ENCODE results near the gene GMDS. TPM values are rescaled to one million over a fixed set of nuclear protein-coding genes. Genes with fewer than 3 reads are reported as not detected.
A peak's percentile ranks its signal among the peaks of the same experiment; 100 is the strongest.

The GMDS gene
- total and polyA plus RNA-seq, 2 of the 4 experiments (the other 2 are of a cell fraction) = 7.3 to 21.9 TPM

GRCh38 chr6:1952740-1953360, 292.6 kb downstream of the GMDS start:
- ChIA-PET POLR2A (ENCODE audit: unreplicated experiment) (no interaction called here), CTCF (interaction anchor here (0.7 to 1.3 kb wide), 2 partner anchors 9 to 307 kb away, joined by 3 read pairs; no protein-coding TSS in a partner anchor)
- Histone ChIP-seq H3K9me3 (ENCODE audit: control insufficient read depth, insufficient read depth, low read length) (no peaks in the 10 kb centered on the region), H3K4me3 (ENCODE audit: insufficient read depth, low read depth, low read length) (peak overlapping the region; percentile 1; the same call in 1 of the 2 replicates), H4K8ac (ENCODE audit: low read depth in 2 of 2, low read length in 2 of 2) (peak overlapping the region; percentile 24 to 89; a peak in 3 of 4 replicates), H3K4ac (ENCODE audit: low read depth, low read length) (peak overlapping the region; percentile 86), H3K27me3 (ENCODE audit: control insufficient read depth, insufficient read depth, low read length) (no peaks in the 10 kb centered on the region), H3K36me3 (ENCODE audit: control insufficient read depth, insufficient read depth, low read length) (no peaks in the 10 kb centered on the region), H2AK5ac (ENCODE audit: low read depth, low read length) (peak overlapping the region; percentile 84; the same call in 1 of the 2 replicates), H3K23ac (ENCODE audit: low read depth, low read length) (peak overlapping the region; percentile 77), H2BK15ac (ENCODE audit: low read depth, low read length) (peak overlapping the region; percentile 46; the same call in 1 of the 3 replicates), H3K9ac (ENCODE audit: low read depth, low read length) (peak overlapping the region; percentile 46), H2BK120ac (ENCODE audit: low read depth, low read length) (peak overlapping the region; percentile 92), H3K79me1 (ENCODE audit: low read depth in 1 of 2, low read length in 2 of 2) (no peaks in the 10 kb centered on the region), H2AFZ (replicated peaks; ENCODE audit: low read length, poor library complexity) (peak overlapping the region; percentile 88), H3K9me1 (ENCODE audit: insufficient read depth, low read length) (peaks cover 2% of the 10 kb centered on the region), H4K20me1 (ENCODE audit: insufficient read depth, low read length) (no peaks in the 10 kb centered on the region), H2BK20ac (ENCODE audit: low read depth, low read length) (peak overlapping the region; percentile 94), H2AK9ac (replicated peaks; ENCODE audit: low read depth, low read length, poor library complexity) (no peak overlapping the region), H3K18ac (ENCODE audit: low read depth, low read length) (peak overlapping the region; percentile 89), H3K27ac (ENCODE audit: insufficient read depth, low read length) (peak overlapping the region; percentile 84), H3K56ac (ENCODE audit: extremely low read depth, insufficient read depth, low read length) (peak overlapping the region; percentile 50), H3K14ac (replicated peaks; ENCODE audit: low read depth, low read length) (peak overlapping the region; percentile 73), H3K4me1 (ENCODE audit: control insufficient read depth, insufficient read depth, low read length) (peaks cover 2% of the 10 kb centered on the region; the same call in 1 of the 2 replicates), H2BK5ac (ENCODE audit: low read depth, low read length, poor library complexity, severe bottlenecking) (peak overlapping the region; percentile 96), H4K5ac (ENCODE audit: low read depth, low read length) (peak overlapping the region; percentile 58; the same call in 1 of the 2 replicates), H3K4me2 (ENCODE audit: low read depth, low read length) (peak overlapping the region; percentile 74), H4K91ac (ENCODE audit: insufficient read depth, low read depth, low read length) (peak overlapping the region; percentile 69; the same call in 1 of the 2 replicates)
- peak; percentile 100 for DNase-seq
- in situ Hi-C loops (cut with MboI; ENCODE audit: low sequenced_read_pairs) = no loop called here
- intact Hi-C loops (cut with micrococcal nuclease) = loop anchor here (5.0 kb wide), 1 partner anchor 341 kb away; no protein-coding TSS in a partner anchor
- dilution Hi-C loops (cut with HindIII; ENCODE audit: low sequenced_read_pairs, unreplicated experiment) = no loop called here
- WGBS, 2 experiments (ENCODE audit: extremely low coverage in 2 of 2, insufficient read length in 1 of 2) = no CpG with 5 or more reads among the region's 14 CpGs
- ATAC-seq (ENCODE audit: low read depth) = peak; percentile 98
- no TSS peak for BruUV-seq (replicated peaks)
- TF ChIP-seq SMC3 (IDR thresholded peaks at IDR 0.05; ENCODE audit: low read depth, low read length) (0 out of 2 replicates have a peak, but pooled peaks have one; percentile 30), BHLHE40 (IDR thresholded peaks at IDR 0.05; ENCODE audit: low read depth, low read length) (peak; percentile 98), CHD1 (IDR thresholded peaks at IDR 0.05; ENCODE audit: low read depth, low read length) (no peak), MXI1 (IDR thresholded peaks at IDR 0.05; ENCODE audit: borderline replicate concordance, low read depth, low read length) (peak; percentile 62; the same call in 1 of the 2 replicates), POLR2A (IDR thresholded peaks at IDR 0.05; ENCODE audit: low read depth, low read length) (no peak; the same call in none of the 2 replicates), MAZ (IDR thresholded peaks at IDR 0.05; ENCODE audit: borderline replicate concordance, low read depth, low read length) (no peak), CEBPB (IDR thresholded peaks at IDR 0.05; ENCODE audit: low read depth, low read length) (peak; percentile 90), RFX5 (IDR thresholded peaks at IDR 0.05; ENCODE audit: low read depth, low read length) (no peak), MAFK (IDR thresholded peaks at IDR 0.05; ENCODE audit: low read depth, low read length) (peak; percentile 1; the same call in 1 of the 2 replicates), RCOR1 (IDR thresholded peaks at IDR 0.05; ENCODE audit: insufficient replicate concordance, low read length) (no peak), RAD21 (IDR thresholded peaks at IDR 0.05; ENCODE audit: low read length) (peak; percentile 42), USF2 (IDR thresholded peaks at IDR 0.05; ENCODE audit: low read depth, low read length) (peak; percentile 56; the same call in 1 of the 2 replicates), FOS (IDR thresholded peaks at IDR 0.05; ENCODE audit: low read depth, low read length) (peak; percentile 98), NFE2L2 (IDR thresholded peaks at IDR 0.05; ENCODE audit: low read depth, low read length) (no peak)
- TF ChIP-seq, protein P1, sequence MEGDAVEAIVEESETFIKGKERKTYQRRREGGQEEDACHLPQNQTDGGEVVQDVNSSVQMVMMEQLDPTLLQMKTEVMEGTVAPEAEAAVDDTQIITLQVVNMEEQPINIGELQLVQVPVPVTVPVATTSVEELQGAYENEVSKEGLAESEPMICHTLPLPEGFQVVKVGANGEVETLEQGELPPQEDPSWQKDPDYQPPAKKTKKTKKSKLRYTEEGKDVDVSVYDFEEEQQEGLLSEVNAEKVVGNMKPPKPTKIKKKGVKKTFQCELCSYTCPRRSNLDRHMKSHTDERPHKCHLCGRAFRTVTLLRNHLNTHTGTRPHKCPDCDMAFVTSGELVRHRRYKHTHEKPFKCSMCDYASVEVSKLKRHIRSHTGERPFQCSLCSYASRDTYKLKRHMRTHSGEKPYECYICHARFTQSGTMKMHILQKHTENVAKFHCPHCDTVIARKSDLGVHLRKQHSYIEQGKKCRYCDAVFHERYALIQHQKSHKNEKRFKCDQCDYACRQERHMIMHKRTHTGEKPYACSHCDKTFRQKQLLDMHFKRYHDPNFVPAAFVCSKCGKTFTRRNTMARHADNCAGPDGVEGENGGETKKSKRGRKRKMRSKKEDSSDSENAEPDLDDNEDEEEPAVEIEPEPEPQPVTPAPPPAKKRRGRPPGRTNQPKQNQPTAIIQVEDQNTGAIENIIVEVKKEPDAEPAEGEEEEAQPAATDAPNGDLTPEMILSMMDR (conservative IDR thresholded peaks at IDR 0.05; ENCODE audit: low read depth, low read length) = peak; percentile 24; the same call in 1 of the 2 replicates
